Measurements from ENCODE around the gene GPRIN2. TPM values are rescaled to one million over a fixed set of nuclear protein-coding genes. Genes with fewer than 3 reads are reported as not detected.

GPRIN2 gene
- total RNA-seq, 6 experiments from 2014 or later = not detected

- no peaks in the 10 kb centered on the region for H3K9me3 Mint-ChIP-seq
These were observed 10.4 kb downstream of the GPRIN2 start for GRCh38 chr10:46545861-46546590.

GRCh38 chr10:46544989-46545791 lies 11.3 kb downstream of the GPRIN2 start:
- peak; percentile 56 for DNase-seq
- H3K36me3 Mint-ChIP-seq (ENCODE audit: low read depth) = no peaks in the 10 kb centered on the region
- peak; percentile 85 for TF ChIP-seq CTCF (IDR thresholded peaks at IDR 0.05)
- H3K4me3 Mint-ChIP-seq = no peak overlapping the region
- H3K4me1 Mint-ChIP-seq (ENCODE audit: low read depth) = peaks cover 7% of the 10 kb centered on the region
- H3K27ac Mint-ChIP-seq = no peak overlapping the region
- H3K27me3 Mint-ChIP-seq (ENCODE audit: insufficient read depth) = peaks cover 27% of the 10 kb centered on the region
- H3K9me3 Mint-ChIP-seq = no peaks in the 10 kb centered on the region

More at GRCh38 chr10:46545861-46546590, 10.4 kb downstream of the GPRIN2 start:
- Mint-ChIP-seq H3K36me3 (ENCODE audit: low read depth) (no peaks in the 10 kb centered on the region), H3K27me3 (ENCODE audit: insufficient read depth) (peaks cover 22% of the 10 kb centered on the region), H3K4me1 (ENCODE audit: low read depth) (no peaks in the 10 kb centered on the region), H3K27ac (no peak overlapping the region), H3K4me3 (no peak overlapping the region)
- no peak for TF ChIP-seq CTCF (IDR thresholded peaks at IDR 0.05)
- no peak for DNase-seq

- TF ChIP-seq CTCF (IDR thresholded peaks at IDR 0.05) = no peak
- Mint-ChIP-seq H3K4me1 (ENCODE audit: low read depth) (peaks cover 17% of the 10 kb centered on the region), H3K36me3 (ENCODE audit: low read depth) (no peaks in the 10 kb centered on the region), H3K27me3 (ENCODE audit: insufficient read depth) (peaks cover 26% of the 10 kb centered on the region), H3K9me3 (no peaks in the 10 kb centered on the region), H3K4me3 (no peak overlapping the region), H3K27ac (no peak overlapping the region)
- no peak for DNase-seq
These were observed 12.7 kb downstream of the GPRIN2 start for GRCh38 chr10:46543466-46544377.

GRCh38 chr10:46542567-46543465 lies 13.6 kb downstream of the GPRIN2 start:
- DNase-seq = no peak
- no peak for TF ChIP-seq CTCF (IDR thresholded peaks at IDR 0.05)
- no peak overlapping the region for H3K4me3 Mint-ChIP-seq
- H3K27me3 Mint-ChIP-seq (ENCODE audit: insufficient read depth) = peaks cover 20% of the 10 kb centered on the region
- H3K4me1 Mint-ChIP-seq (ENCODE audit: low read depth) = peaks cover 18% of the 10 kb centered on the region
- H3K36me3 Mint-ChIP-seq (ENCODE audit: low read depth) = no peaks in the 10 kb centered on the region
- H3K9me3 Mint-ChIP-seq = no peaks in the 10 kb centered on the region
- H3K27ac Mint-ChIP-seq = no peak overlapping the region
